GM18498 (cell line): Measurements from ENCODE around the gene GNPDA2.
"Not testable (repeated sequence)": the region's sequence is repeated elsewhere in the genome, so short reads cannot be mapped to it uniquely, and the experiment has no call there.

Experiments
- ATAC-seq: cut with Tn5 transposase; IDR thresholded peaks from one replicate; pipeline ENCODE4 v1.9.1; 2021; ENCODE audit warnings: mild to moderate bottlenecking, moderate library complexity; ENCODE audit not compliant: unreplicated experiment

GNPDA2 gene

DNA sequence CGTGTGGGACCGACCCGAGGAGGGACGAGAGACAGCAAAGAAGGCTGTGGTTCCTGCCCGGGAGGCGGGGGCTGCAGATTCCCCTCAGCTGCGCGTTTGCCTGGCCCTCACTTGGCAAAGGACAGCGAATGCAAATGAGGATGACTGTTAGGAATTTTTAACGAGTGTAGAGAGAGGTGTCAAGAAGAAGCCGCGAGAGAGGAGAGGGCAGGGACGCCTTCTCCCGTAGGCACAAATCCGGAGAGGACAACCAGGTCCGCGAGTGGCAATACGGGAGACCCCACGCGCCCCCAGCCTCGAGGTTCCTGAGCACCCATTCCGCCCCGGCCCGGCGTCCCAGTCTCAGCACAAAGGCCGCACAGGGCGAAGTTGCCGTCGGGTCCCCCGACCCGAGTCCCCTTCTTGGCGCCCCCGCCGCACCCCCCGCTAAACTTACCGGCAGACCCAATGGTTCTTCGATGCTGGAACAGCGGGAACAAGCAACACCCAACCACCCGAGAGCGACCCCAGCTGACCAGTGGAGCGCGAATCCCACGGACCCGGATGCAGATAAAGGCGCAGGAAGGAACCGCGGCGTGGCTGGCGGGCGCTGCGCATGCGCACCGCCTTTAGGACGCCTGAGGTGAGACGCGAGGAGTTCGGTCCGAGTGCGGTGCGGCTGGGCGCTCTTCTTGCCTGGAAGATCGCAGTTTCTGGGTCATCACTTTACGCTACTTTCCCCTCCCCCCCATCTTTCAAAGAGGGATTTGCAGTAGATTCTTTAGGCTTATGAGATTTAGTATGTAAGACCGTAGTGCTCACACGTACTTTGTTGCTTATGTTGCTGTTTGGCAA, at the start of gene GNPDA2:
GNPDA2 (minus strand) TSS at position 519 of the 834 bp plus-strand sequence. CDS start 4,349 bp downstream, outside the sequence.
- peak; percentile 95 for ATAC-seq

DNA sequence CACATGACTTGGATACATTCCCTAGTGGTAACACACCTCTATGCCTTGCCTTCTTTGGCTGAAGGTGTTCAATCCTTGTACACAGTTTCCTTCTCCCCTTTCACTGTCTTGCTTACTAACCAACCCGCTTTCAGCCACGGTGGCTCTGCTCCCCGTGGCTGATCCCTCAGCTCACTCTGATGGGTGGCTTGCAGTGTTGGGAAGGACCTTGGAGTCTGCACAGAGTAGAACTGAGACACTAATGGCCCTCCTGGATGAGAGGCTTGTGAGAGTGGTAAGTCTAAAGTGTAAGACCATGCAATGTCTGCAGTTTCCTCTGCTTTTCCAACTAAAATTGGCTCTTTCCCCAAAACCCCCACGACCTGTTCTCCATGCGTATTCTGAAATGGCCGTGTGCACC, 46.0 kb upstream of the GNPDA2 start:
- no peak for ATAC-seq

DNA sequence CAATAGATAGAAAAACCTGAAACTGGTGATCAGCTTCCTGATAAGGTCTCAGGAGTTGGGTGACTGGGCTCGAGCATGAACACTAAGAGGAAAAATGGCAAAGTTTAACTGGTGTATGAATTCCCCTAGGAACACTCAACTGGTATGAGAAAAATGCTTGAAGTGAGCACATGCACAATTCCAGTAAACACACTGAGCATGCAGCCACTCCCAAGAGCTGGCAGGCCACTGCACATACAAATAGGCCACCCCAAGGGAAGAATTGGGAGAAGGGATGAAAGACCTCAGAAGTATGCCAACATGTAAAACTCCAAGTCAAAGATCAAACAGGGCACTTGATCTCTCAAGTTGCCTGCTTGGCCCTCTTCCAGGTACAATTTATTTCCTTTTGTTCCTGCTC, 45.4 kb upstream of the GNPDA2 start:
- ATAC-seq = no peak

GRCh38 chr4:44766453-44766852, 40.1 kb upstream of the GNPDA2 start:
- no peak for ATAC-seq

DNA sequence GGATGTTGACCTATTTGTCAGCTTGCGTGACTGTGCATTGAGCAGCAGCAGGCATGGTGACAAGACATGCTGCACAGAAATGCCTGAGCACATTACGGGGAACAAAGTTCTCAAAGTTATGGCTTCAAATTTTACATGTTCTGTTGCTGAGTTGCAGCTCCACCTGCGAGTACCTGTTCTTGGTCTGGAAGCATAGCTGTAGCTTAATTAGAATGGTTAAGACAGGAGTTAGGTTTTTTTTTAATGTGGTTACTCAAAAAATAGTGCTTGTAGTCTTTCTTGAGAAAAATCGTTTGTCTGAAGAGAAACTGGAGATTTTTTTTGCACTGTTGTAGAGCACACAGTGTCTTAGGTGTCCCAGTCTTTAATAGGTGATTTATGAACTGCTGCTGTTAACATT, 38.8 kb upstream of the GNPDA2 start:
- ATAC-seq = no peak

- no peak for ATAC-seq
Observed at GRCh38 chr4:44761306-44761705, 35.0 kb upstream of the GNPDA2 start.

- peak; percentile 80 for ATAC-seq
Observed at GRCh38 chr4:44760142-44760898, 34.0 kb upstream of the GNPDA2 start.

GRCh38 chr4:44756559-44756958, 30.2 kb upstream of the GNPDA2 start:
- no peak for ATAC-seq

DNA sequence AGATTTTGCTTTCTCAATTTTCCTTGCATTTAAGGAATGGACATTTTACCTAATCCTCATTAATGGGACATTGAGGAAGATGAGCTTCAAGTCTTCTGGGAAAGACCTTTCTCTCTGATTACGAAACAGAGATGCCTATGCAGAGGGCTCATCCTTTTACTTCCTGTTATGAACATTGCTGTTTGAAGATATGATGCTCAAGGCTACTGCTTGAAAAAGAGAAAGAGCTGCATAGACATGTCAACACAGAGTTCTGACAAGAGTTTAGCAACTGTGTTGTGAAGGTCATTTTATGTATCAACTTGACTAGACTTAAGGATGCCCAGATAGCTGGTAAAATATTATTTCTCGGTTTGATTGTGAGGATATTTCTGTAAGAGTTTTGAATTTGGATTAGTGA, 13.8 kb upstream of the GNPDA2 start:
- no peak for ATAC-seq

- peak; percentile 84 for ATAC-seq
Observed at GRCh38 chr4:44738615-44739014, 12.3 kb upstream of the GNPDA2 start.

GRCh38 chr4:44736900-44737299, 10.5 kb upstream of the GNPDA2 start:
- ATAC-seq = no peak

DNA sequence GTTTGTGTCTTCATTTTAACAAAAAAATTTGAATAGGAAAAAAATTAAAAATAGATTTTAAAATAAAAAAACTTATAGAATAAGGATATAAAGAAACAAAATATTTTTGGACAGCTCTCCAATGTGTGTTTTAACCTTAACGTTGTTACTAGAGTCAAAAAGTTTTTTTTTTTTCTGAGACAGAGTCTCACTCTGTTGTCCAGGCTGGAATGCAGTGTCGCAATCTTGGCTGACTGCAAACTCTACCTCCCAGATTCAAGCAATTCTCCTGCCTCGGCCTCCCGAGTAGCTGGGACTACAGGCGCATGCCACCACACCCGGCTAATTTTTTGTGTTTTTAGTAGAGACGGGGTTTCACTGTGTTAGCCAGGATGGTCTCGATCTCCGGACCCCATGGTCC, 2.3 kb upstream of the GNPDA2 start:
- not testable (repeated sequence) for ATAC-seq

- ATAC-seq = no peak
Observed at GRCh38 chr4:44727471-44727870, 1.1 kb upstream of the GNPDA2 start.

DNA sequence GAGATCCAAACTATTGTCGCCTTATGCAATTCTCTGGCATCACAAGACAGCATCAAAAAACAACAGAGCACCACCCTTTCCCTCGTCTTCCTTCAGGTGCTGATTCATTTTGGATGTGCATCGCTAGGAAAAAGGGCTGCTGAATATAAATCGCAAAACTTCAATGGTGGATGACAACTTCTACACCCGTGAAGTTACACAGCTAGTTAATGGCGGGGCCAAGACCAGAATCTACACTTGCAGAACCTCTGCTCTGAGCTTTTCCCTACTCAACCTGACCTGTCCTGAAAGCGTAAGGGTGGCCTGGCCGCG, 674 bp downstream of the GNPDA2 start:
- no peak for ATAC-seq

- ATAC-seq = no peak
Observed at GRCh38 chr4:44725166-44725565, 1.2 kb downstream of the GNPDA2 start.

DNA sequence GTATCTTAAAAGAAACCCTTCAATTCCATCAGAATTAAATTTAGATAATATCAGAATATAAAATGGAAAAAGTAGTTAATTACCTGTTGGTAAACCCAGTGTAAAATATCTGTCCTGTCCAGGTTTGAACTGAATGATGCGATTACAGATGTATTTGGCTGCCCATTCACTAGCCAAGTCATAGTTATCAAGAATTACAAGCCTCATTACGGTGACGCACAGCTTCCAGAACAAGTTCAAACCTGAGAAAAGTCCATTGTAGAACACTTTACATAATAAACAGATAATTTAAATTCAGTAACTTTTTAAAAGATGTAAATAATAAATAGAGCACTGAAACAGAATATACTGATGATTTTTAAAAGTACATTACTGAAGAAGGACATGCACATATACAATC, 4.4 kb downstream of the GNPDA2 start:
- no peak for ATAC-seq

DNA sequence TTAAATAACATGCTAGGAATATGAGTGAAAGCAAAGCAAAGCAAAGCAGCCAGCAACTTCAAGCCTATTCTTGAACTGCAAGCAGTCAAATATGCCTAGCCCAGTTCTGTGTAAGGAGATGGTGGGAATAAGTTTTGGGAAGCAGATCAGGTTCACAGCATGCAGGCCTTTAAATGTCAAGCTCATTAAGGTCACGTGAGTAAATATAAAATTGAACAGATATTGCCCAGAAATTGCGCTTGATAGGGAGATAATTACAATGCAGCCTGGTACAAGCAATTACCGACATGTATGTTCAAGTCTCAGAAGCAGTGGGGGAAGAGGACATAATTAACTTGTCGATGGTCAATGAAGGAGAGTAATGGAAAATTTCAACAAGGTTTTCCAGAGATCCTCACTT, 6.0 kb downstream of the GNPDA2 start:
- no peak for ATAC-seq

DNA sequence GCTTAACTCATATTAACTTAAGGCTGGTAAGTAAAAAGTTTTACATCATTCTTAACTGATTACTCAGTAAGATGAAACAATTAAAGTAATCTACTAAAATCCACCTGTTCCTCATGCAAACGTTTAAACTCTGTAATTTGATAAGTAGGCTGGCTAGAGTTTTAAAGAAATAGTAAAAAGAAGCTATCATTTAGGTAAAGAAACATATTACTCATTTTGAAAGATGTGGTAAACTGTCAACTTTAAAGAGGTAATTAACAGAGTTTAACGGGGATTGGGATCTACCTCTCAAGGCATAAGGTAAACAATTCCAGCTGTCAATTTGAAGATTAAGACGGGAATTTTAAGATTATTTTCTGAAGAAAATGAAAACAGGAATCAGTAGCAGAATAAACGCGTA, 9.8 kb downstream of the GNPDA2 start:
- no peak for ATAC-seq

- no peak for ATAC-seq
Observed at GRCh38 chr4:44713125-44713524, 13.2 kb downstream of the GNPDA2 start.

DNA sequence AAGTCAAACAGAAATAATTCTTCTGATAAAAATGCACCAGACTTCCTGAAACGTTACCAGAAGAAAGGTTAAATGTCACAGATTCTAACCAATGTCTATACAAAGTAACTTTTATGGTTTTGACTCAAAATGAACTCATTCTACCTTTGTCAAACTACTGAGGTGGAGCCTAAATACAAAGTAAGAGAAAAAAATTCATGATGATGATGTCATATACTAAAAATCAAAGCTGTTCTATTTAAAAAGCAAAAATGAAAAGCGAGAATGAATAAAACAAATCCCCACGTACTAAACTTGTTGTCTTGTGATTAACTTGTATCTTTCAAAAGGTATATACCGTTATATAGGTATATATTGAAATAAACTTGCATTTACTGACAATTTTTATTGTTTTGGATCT, 21.7 kb downstream of the GNPDA2 start:
- no peak for ATAC-seq

GRCh38 chr4:44701037-44701436, 25.3 kb downstream of the GNPDA2 start:
- ATAC-seq = no peak

DNA sequence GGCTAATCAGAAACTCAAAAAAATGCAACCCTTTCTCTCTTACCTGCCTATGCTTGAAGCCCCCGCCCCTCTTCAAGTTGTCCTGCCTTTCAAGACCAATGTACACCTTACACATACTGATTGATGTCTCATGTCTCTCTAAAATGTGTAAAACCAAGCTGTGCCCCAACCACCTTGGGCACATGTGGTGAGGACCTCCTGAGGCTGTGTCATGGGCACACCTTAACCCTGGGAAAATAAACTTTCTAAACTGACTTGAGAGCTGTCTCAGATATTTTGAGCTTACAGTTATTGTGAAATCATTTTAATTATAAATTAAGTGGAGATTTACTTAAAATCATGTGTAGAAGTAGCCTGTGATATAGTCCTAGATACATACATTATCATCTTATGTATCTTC, 25.9 kb downstream of the GNPDA2 start:
- ATAC-seq = no peak
